GM19043 (cell line): Measurements from ENCODE around the gene HEXIM2.
"Not testable (repeated sequence)": the region's sequence is repeated elsewhere in the genome, so short reads cannot be mapped to it uniquely, and the experiment has no call there.

ENCODE experiments used
- ATAC-seq: cut with Tn5 transposase; IDR thresholded peaks from one replicate; pipeline ENCODE4 v1.9.1; 2021; ENCODE audit warnings: low read depth; ENCODE audit not compliant: unreplicated experiment

Gene HEXIM2

DNA sequence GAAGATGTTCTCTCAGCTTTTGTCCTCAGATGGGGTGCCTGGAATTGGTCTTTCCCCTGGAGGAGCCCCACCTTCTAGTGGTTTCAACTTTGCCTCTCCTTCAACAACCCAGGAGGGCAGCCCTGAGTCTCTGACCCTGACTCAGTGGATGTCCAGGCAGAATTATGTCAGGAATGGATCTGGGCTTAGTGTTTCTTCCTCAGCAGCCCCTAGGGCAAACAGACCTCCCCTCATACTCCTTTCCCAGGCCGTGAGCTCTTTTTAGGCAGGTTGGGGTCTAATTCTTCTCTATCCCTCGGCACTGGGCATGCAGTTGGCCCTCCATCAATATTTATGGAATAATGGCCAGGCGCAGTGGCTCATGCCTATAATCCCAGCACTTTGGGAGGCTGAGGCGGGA lies 39.8 kb downstream of the HEXIM2 start:
- no peak for ATAC-seq

DNA sequence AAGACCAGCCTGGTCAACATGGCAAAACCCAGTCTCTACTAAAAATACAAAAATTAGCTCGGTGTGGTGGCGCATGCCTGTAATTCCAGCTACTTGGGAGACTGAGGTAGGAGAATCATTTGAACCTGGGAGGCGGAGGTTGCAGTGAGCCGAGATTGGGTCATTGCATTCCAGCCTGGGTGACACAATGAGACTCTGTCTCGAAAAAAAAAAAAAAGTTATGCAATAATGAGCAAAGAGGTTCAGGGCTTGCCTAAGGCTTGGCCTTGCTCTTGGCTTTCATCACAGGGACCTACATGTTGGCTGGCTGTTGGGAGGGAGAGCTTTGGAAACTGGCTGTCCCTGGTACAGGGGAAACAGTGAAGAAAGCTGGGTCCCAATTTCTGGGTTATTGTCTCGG lies 40.2 kb downstream of the HEXIM2 start:
- ATAC-seq = not testable (repeated sequence)

DNA sequence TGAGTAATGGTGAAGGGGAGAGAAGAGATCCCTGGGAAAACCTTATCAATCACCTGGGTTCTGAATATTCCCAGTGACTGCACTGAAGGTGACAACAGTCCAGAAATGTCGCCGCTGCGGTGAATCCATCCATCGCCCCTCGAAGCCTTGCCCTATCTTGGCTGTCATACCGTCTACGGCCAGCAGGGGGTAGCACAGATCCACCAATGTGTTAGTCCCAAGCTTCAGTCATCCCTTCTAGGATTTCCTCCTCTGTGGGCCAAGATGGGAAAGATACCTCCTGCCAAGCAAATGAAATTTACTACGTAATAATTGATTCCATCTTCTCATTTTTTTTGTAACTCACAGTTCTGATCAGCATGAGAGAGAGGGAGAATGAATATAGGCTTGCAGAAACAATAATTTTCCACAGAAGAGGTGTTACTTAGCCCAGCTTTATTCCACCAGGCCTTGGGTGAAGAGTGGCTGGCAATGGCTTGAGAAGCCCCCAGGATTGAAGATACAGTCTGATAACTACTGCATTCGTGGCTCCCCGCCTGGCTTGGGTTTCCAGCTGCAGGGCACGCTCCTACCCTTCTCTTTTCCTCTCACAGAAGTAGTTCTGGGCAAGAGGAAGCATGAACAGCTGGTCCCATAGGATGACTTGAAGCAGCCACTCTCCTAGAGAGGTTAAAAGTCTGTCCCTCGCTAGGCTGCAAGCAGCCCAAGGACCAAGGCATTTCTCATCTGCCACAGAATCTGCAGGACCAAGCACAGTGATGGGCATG lies 57.4 kb downstream of the HEXIM2 start:
- no peak for ATAC-seq
